HG02840 (cell line): ENCODE results near the gene PUDP.
"Not testable (repeated sequence)": the region's sequence is repeated elsewhere in the genome, so short reads cannot be mapped to it uniquely, and the experiment has no call there.

Source experiments
- ATAC-seq: cut with Tn5 transposase; IDR thresholded peaks from one replicate; pipeline ENCODE4 v1.9.1; 2021; ENCODE audit warnings: mild to moderate bottlenecking, moderate library complexity, moderate number of reproducible peaks; ENCODE audit not compliant: unreplicated experiment, low FRiP score

The PUDP gene

GRCh38 chrX:7052541-7052940 lies 95.4 kb downstream of the PUDP start:
- ATAC-seq: no peak

GRCh38 chrX:7050271-7050670 lies 97.7 kb downstream of the PUDP start:
- no peak for ATAC-seq

DNA sequence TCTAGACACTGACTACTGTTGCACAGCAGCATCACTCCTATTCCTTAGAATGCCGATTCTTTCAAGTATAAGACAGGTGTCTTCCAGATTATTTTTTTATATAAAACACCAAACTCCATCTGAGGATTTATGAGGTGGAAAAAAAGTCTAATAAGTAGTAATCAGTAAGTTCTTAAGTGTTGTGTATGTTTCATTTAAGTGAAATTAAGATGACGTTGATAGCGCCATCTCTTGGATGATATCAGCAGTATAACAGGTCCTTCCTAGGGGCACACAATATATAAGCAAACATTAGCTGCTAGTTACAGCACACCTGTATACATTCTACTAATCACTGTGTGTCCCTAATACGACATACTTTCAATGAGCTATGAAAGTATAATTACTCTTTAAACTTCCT lies 100.0 kb downstream of the PUDP start:
- no peak for ATAC-seq

GRCh38 chrX:7045238-7045955 lies 102.6 kb downstream of the PUDP start:
- no peak for ATAC-seq

- ATAC-seq: not testable (repeated sequence)
Measured at GRCh38 chrX:7043796-7044433, 104.0 kb downstream of the PUDP start.

DNA sequence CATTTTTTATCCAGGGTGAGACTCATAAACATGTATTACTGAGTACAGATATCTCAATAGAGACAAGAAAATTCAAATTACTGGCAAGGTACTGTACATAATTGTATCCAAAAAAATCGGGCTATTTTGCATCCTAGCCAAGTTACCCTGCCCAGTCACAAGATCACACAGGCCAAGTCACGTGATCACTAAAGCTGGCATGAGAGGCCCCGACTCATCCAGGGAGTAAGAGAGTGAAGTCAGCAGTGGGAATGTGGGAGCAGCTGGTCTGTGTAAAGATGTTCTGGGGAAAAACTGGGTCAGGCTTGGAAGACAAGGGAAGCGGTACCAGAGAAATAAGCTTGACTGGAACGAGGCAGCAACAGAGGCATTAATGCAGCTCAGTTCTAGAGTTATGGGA lies 119.7 kb downstream of the PUDP start:
- no peak for ATAC-seq

- ATAC-seq: no peak
Measured at GRCh38 chrX:7027071-7027470, 120.9 kb downstream of the PUDP start.

- not testable (repeated sequence) for ATAC-seq
Measured at GRCh38 chrX:7026365-7026764, 121.6 kb downstream of the PUDP start.

DNA sequence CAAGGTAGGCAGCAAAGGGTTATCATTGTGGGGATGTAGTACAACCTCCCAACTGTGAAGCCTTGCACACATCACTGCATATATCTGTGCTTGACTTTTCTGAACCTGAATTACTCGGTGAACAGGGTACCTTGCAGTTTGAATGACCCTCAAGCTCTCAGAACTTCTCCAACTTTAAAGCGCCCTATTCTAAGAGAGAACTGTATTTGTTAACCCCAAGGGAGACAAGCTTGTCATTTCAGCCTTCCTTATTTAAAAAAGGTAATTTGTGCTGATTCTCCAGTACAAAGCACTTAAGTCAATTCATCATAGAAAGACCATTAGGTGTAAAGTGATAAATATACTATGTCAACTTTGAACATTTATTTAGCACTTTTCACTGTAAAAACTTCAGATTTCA lies 122.5 kb downstream of the PUDP start:
- no peak for ATAC-seq

DNA sequence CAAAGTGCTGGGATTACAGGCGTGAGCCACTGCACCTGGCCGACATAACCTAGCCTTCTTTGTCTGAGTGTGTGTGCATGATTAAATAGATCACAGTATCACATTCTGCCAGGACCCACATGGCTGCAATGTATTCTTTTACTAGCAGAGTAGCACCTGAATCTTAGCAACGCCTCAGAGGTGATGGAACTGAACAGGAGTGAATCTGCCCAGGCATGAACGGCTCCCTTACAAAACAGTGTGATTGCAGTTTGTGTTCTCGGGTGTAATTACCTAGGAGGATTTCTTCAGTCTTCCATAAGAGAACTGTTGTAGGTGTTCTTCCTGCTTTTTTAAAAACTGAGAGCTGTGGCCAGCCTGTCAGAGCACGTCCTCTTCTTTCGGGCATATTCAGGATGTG lies 123.1 kb downstream of the PUDP start:
- no peak for ATAC-seq

- ATAC-seq: not testable (repeated sequence)
Measured at GRCh38 chrX:7022996-7023395, 125.0 kb downstream of the PUDP start.

GRCh38 chrX:7021991-7022390 lies 126.0 kb downstream of the PUDP start:
- no peak for ATAC-seq

DNA sequence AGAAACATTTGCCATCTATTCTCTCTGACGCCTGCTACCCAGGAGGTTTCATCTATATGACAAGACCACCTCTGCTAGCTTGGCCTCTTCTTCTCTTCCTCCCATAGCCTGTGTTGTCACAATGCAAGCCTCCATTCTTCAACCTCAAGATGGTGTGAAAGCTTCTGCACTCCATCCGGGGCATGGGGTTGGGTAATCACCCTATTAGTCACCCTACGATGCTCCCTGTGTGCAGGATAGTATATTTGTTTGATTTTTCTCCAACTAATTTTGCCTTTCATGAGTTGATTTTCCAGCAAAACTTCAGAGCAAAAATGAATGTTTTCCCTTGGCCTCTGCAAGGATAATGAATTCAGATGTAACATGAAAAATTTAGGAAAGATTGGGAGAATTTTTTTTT lies 128.4 kb downstream of the PUDP start:
- ATAC-seq: no peak

DNA sequence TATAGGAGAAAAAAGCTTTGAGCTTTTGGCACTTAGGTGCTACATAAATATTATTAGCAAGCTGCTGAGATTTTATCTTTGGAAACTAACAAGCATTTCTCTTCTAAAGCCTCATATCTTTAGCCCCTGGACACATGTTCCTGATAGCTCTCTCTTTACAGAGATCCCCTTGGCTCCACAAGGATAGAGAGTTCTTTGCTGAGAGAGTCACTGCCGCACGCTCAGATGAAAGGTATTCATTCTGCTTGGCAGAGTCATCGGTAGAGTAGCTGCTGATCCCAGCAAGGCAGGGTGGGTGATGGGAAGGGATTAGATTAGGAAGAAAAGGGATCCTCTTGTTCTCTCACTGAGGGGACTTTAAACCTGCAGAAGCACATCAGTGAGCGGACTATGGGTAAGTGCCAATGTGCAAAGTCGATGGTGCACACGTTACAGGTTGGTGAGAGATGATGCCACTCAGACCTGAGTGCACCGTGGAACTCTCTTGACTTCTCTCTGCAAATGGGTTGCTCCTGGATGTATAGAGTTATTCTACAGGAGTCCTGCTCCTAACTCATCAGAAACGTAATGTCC lies 135.6 kb downstream of the PUDP start:
- ATAC-seq: not testable (repeated sequence)

GRCh38 chrX:7010897-7011296 lies 137.1 kb downstream of the PUDP start:
- ATAC-seq: not testable (repeated sequence)

DNA sequence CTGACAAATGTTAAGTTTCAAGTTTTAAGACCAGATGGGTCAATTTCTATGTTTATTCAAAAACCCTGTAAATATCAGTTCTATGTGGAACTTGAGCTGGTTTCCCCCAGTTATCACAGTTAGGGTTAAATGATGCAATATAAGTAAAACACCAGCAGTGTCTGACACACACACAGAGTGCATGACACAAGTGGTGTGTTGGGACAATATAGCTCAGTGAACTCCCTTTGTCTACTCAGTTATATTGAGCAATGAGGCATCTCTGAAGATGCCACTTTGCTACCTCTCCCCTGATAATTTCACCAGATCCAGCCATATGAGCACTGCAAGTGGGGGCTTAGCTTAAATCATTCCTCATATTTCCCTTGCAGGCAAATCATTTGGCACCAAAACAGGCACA lies 140.6 kb downstream of the PUDP start:
- ATAC-seq: not testable (repeated sequence)
